GM18873 (cell line): ENCODE measurements around the gene SHROOM4.

Experiments
- ATAC-seq: cut with Tn5 transposase; IDR thresholded peaks from one replicate; pipeline ENCODE4 v1.9.1; 2021; ENCODE audit warnings: mild to moderate bottlenecking, moderate library complexity, moderate number of reproducible peaks; ENCODE audit not compliant: unreplicated experiment, low FRiP score

Gene SHROOM4

GRCh38 chrX:50813843-50814661 lies at the start of gene SHROOM4:
Gene SHROOM4, minus strand, starts transcription at chrX:50814194. Its CDS starts 176 bp downstream, at chrX:50814018.
- ATAC-seq, result no peak

GRCh38 chrX:50863471-50863870 lies 49.5 kb upstream of the SHROOM4 start:
- no peak for ATAC-seq

- no peak for ATAC-seq
These were observed 46.5 kb upstream of the SHROOM4 start for GRCh38 chrX:50860518-50860917.

GRCh38 chrX:50858548-50858947 lies 44.6 kb upstream of the SHROOM4 start:
- no peak for ATAC-seq

- no peak for ATAC-seq
These were observed 39.4 kb upstream of the SHROOM4 start for GRCh38 chrX:50853399-50853798.

- no peak for ATAC-seq
These were observed 38.5 kb upstream of the SHROOM4 start for GRCh38 chrX:50852524-50852923.

- ATAC-seq, result no peak
These were observed 28.2 kb upstream of the SHROOM4 start for GRCh38 chrX:50842221-50842620.

- ATAC-seq, result no peak
These were observed 25.7 kb upstream of the SHROOM4 start for GRCh38 chrX:50839730-50840129.

- ATAC-seq, result no peak
These were observed 25.0 kb upstream of the SHROOM4 start for GRCh38 chrX:50838820-50839600.

- ATAC-seq, result no peak
These were observed 14.0 kb upstream of the SHROOM4 start for GRCh38 chrX:50827996-50828395.

GRCh38 chrX:50825825-50826224 lies 11.8 kb upstream of the SHROOM4 start:
- no peak for ATAC-seq

GRCh38 chrX:50818986-50819385 lies 5.0 kb upstream of the SHROOM4 start:
- ATAC-seq, result no peak

- ATAC-seq, result no peak
These were observed 1.1 kb upstream of the SHROOM4 start for GRCh38 chrX:50815120-50815519.

- no peak for ATAC-seq
These were observed 707 bp upstream of the SHROOM4 start for GRCh38 chrX:50814701-50815100.

- no peak for ATAC-seq
These were observed 775 bp downstream of the SHROOM4 start for GRCh38 chrX:50812995-50813842.

- no peak for ATAC-seq
These were observed 8.7 kb downstream of the SHROOM4 start for GRCh38 chrX:50805276-50805675.

- no peak for ATAC-seq
These were observed 12.9 kb downstream of the SHROOM4 start for GRCh38 chrX:50801135-50801534.

- ATAC-seq, result no peak
These were observed 14.4 kb downstream of the SHROOM4 start for GRCh38 chrX:50799531-50799961.

GRCh38 chrX:50798783-50799182 lies 15.2 kb downstream of the SHROOM4 start:
- ATAC-seq, result no peak

GRCh38 chrX:50787099-50787498 lies 26.9 kb downstream of the SHROOM4 start:
- no peak for ATAC-seq

- ATAC-seq, result no peak
These were observed 33.9 kb downstream of the SHROOM4 start for GRCh38 chrX:50780144-50780543.
